Upper lobe of right lung (tissue), 1 donor: Measurements from ENCODE around the gene TBC1D2B. TPM values are rescaled to one million over a fixed set of nuclear protein-coding genes. Genes with fewer than 3 reads are reported as not detected.
A peak's percentile ranks its signal among the peaks of the same experiment; 100 is the strongest.

ENCODE experiments used
- ATAC-seq: fragments of 200-7000 bp; cut with Tn5 transposase; one replicate; pipeline ENCODE4 v1.9.1; 2020; ENCODE audit warnings: mild to moderate bottlenecking, moderate library complexity
- DNase-seq: peaks from one replicate; pipeline ENCODE4 v3.0.0-alpha.2; 2020
- H3K27ac ChIP-seq: fragments of 200-600 bp; one replicate; pipeline ENCODE4 v1.8.0; 2022
- H3K27me3 ChIP-seq: fragments of 200-600 bp; one replicate; pipeline ENCODE4 v1.8.0; 2022; ENCODE audit warnings: mild to moderate bottlenecking
- H3K36me3 ChIP-seq: fragments of 200-600 bp; one replicate; pipeline ENCODE4 v1.8.0; 2022
- H3K4me1 ChIP-seq: fragments of 200-600 bp; one replicate; pipeline ENCODE4 v1.8.0; 2022
- H3K4me3 ChIP-seq: fragments of 200-600 bp; one replicate; pipeline ENCODE4 v1.8.0; 2022; ENCODE audit warnings: mild to moderate bottlenecking
- H3K9me3 ChIP-seq: fragments of 200-600 bp; one replicate; pipeline ENCODE4 v1.8.0; 2022
- CTCF ChIP-seq: fragments of 200-600 bp; IDR thresholded peaks from one replicate; pipeline ENCODE4 v1.8.0; 2022; ENCODE audit warnings: antibody characterized with exemption
- intact Hi-C: fragments of 100-400 bp; cut with DNase I; formaldehyde crosslinking; loops from one replicate; pipeline ENCODE4 v1.11.0; 2022
- total RNA-seq: library from RNA; stranded (reverse); fragmentation: NEBNext Ultra II Directional; extraction: Animal tissue kit (Norgen Biotek cat#: 25700); gene quantifications from one replicate; pipeline ENCODE4 v1.2.1, GENCODE V29; 2021
- donor health status: DM: no; HTN: yes; CAD: no; lungs with severe emphysema.

Gene TBC1D2B
- total RNA-seq, 1 donor from 2014 or later = 88.7 TPM

GRCh38 chr15:78006567-78007205, 70.8 kb downstream of the TBC1D2B start:
- Histone ChIP-seq H3K4me1 (peaks cover 57% of the 10 kb centered on the region), H3K4me3 (no peak overlapping the region)

DNA sequence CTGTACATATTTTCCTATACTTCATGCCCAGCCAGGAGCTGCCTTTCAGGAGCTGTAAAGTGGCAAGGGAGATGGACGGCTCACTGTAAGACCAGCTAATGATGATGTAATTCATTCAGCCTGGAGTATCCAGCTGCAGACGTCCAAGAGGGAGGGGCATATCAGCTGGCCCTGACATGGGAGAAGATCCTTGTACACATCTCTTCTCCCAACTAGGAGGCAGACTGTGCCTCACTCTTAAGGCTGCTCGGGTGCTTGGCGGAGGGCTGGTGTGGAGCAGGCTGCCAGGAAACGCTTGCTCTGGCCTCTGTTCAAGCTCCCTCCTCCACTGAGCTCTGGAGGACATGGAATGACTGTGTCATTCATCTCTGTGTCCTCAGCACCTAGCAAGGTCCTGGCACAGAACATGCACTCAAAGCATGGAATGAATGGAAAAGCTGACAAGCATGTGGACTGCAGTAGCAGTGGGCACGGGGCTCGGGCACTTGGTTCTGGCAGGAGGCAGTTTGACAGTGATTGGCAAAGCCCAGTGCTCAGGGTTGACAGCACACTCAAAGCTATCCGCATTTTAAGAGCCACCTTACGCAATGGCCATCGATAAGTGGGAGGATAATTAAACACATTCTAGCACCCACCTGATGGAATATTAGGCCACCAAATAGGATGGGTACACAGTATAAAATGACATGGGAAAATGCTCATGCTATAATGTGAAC, 72.4 kb downstream of the TBC1D2B start:
- Histone ChIP-seq H3K27ac (peak overlapping the region; percentile 51), H3K27me3 (no peaks in the 10 kb centered on the region), H3K9me3 (no peaks in the 10 kb centered on the region), H3K4me1 (peaks cover 52% of the 10 kb centered on the region), H3K4me3 (no peak overlapping the region), H3K36me3 (peaks cover 94% of the 10 kb centered on the region)
- DNase-seq = peak; percentile 87
- TF ChIP-seq CTCF = peak; percentile 33
- ATAC-seq = peak; percentile 73
- intact Hi-C loops = loop anchor here (10.0 kb wide), 1 partner anchor 70 kb away; the partner anchor contains the start of gene TBC1D2B

More at GRCh38 chr15:78006567-78007205, 70.8 kb downstream of the TBC1D2B start:
- ATAC-seq (no peak), DNase-seq (peak; percentile 76)
- Histone ChIP-seq H3K27ac (peak overlapping the region; percentile 2), H3K36me3 (peaks cover 93% of the 10 kb centered on the region), H3K27me3 (no peaks in the 10 kb centered on the region), H3K9me3 (no peaks in the 10 kb centered on the region)
- no peak for TF ChIP-seq CTCF
- intact Hi-C loops = loop anchor here (10.0 kb wide), 1 partner anchor 68 kb away; the partner anchor contains the start of gene TBC1D2B

DNA sequence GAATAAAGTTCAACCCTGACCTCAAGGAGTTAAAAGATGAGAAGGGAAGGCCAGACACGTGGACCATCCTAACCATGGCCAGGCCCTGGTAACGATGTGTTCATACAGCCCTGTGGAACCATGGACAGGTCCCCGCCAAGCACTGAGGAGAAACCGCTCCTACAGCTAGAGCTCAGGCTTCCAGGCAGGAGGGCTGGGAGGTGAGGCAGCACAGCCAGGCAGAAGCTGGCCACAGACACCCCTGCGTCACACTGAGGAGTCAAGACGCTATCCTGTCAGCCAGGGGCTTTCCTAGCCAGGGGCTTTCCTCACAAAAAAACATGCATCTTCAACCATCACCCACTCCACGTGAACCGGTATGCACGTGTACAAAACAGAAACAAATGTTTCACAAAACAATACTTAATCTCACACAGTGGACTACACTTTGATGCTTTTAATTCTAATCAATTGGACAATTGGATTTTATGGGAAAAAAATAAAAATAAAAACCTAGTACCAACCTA, 73.2 kb downstream of the TBC1D2B start:
- DNase-seq (no peak), ATAC-seq (no peak)
- TF ChIP-seq CTCF = no peak
- H3K4me1 ChIP-seq = peaks cover 52% of the 10 kb centered on the region
- no peak overlapping the region for H3K4me3 ChIP-seq
- H3K27me3 ChIP-seq = no peaks in the 10 kb centered on the region
- H3K27ac ChIP-seq = peak overlapping the region; percentile 51
- intact Hi-C loops = loop anchor here (10.0 kb wide), 1 partner anchor 71 kb away; the partner anchor contains the start of gene TBC1D2B
- peaks cover 94% of the 10 kb centered on the region for H3K36me3 ChIP-seq
- H3K9me3 ChIP-seq = no peaks in the 10 kb centered on the region

- ATAC-seq (no peak), DNase-seq (peak; percentile 64)
- TF ChIP-seq CTCF = no peak
- intact Hi-C loops = loop anchor here (10.0 kb wide), 1 partner anchor 71 kb away; the partner anchor contains the start of gene TBC1D2B
- peak overlapping the region; percentile 51 for H3K27ac ChIP-seq
- H3K4me3 ChIP-seq = no peak overlapping the region
- no peaks in the 10 kb centered on the region for H3K9me3 ChIP-seq
- H3K27me3 ChIP-seq = no peaks in the 10 kb centered on the region
- peaks cover 94% of the 10 kb centered on the region for H3K36me3 ChIP-seq
- peaks cover 52% of the 10 kb centered on the region for H3K4me1 ChIP-seq
These were observed 73.9 kb downstream of the TBC1D2B start for GRCh38 chr15:78003539-78004008.

- TF ChIP-seq CTCF = no peak
- Histone ChIP-seq H3K36me3 (peaks cover 94% of the 10 kb centered on the region), H3K27me3 (no peaks in the 10 kb centered on the region), H3K9me3 (no peaks in the 10 kb centered on the region), H3K27ac (no peak overlapping the region), H3K4me1 (peaks cover 46% of the 10 kb centered on the region), H3K4me3 (no peak overlapping the region)
- ATAC-seq (no peak), DNase-seq (no peak)
- intact Hi-C loops = loop anchor here (10.0 kb wide), 1 partner anchor 72 kb away; the partner anchor contains the start of gene TBC1D2B
These were observed 74.5 kb downstream of the TBC1D2B start for GRCh38 chr15:78002996-78003395.
